ENCODE measurements around the gene RHBDF1. TPM values are rescaled to one million over a fixed set of nuclear protein-coding genes. Genes with fewer than 3 reads are reported as not detected.

RHBDF1 gene
- total RNA-seq, 1 donor from 2014 or later, result 55.5 TPM

GRCh38 chr16:62968-63391 is 9.5 kb downstream of the RHBDF1 start:
- Mint-ChIP-seq H3K27ac (ENCODE audit: unreplicated experiment) (no peak overlapping the region), H3K4me3 (ENCODE audit: unreplicated experiment) (no peak overlapping the region), H3K4me1 (ENCODE audit: low read depth, unreplicated experiment) (peaks cover 5% of the 10 kb centered on the region), H3K36me3 (ENCODE audit: low read depth, unreplicated experiment) (peaks cover 21% of the 10 kb centered on the region), H3K9me3 (ENCODE audit: unreplicated experiment) (no peaks in the 10 kb centered on the region), H3K27me3 (ENCODE audit: low read depth, unreplicated experiment) (no peaks in the 10 kb centered on the region)
- Histone ChIP-seq H3K4me1 (ENCODE audit: insufficient read depth, low read length) (no peaks in the 10 kb centered on the region), H3K27ac (ENCODE audit: low read depth, low read length) (no peak overlapping the region), H3K79me2 (ENCODE audit: insufficient read depth, low read length) (peaks cover 22% of the 10 kb centered on the region), H3K36me3 (ENCODE audit: insufficient read depth, low read length) (peaks cover 25% of the 10 kb centered on the region), H3K9ac (ENCODE audit: low read length) (no peak overlapping the region), H3K4me3 (ENCODE audit: insufficient read depth, low read depth, low read length) (no peak overlapping the region), H3K4me2 (ENCODE audit: low read length) (no peak overlapping the region), H2AFZ (ENCODE audit: low read depth, low read length) (no peak overlapping the region), H3K27me3 (ENCODE audit: insufficient read depth, low read length) (no peaks in the 10 kb centered on the region), H4K20me1 (ENCODE audit: insufficient read depth, low read length) (peaks cover 73% of the 10 kb centered on the region), H3K9me3 (ENCODE audit: insufficient read depth, low read depth, low read length) (no peaks in the 10 kb centered on the region)
- DNase-seq (ENCODE audit: low read depth) (no peak), FAIRE-seq (no peak)
- TF ChIP-seq CTCF (IDR thresholded peaks at IDR 0.05; ENCODE audit: insufficient read depth, low read depth, low read length) (no peak), EZH2 (IDR thresholded peaks at IDR 0.05; ENCODE audit: insufficient read depth, low read length) (no peak)

- Histone ChIP-seq H3K36me3 (ENCODE audit: insufficient read depth, low read length) (peaks cover 28% of the 10 kb centered on the region), H3K79me2 (ENCODE audit: insufficient read depth, low read length) (peaks cover 17% of the 10 kb centered on the region), H3K27ac (ENCODE audit: low read depth, low read length) (no peak overlapping the region), H4K20me1 (ENCODE audit: insufficient read depth, low read length) (peaks cover 73% of the 10 kb centered on the region), H3K27me3 (ENCODE audit: insufficient read depth, low read length) (no peaks in the 10 kb centered on the region), H3K9ac (ENCODE audit: low read length) (no peak overlapping the region), H3K4me3 (ENCODE audit: insufficient read depth, low read depth, low read length) (no peak overlapping the region), H3K4me1 (ENCODE audit: insufficient read depth, low read length) (no peaks in the 10 kb centered on the region), H3K9me3 (ENCODE audit: insufficient read depth, low read depth, low read length) (no peaks in the 10 kb centered on the region), H2AFZ (ENCODE audit: low read depth, low read length) (no peak overlapping the region), H3K4me2 (ENCODE audit: low read length) (no peak overlapping the region)
- DNase-seq (ENCODE audit: low read depth) (no peak), FAIRE-seq (no peak)
- peaks cover 23% of the 10 kb centered on the region for H3K36me3 Mint-ChIP-seq (ENCODE audit: low read depth, unreplicated experiment)
- H3K27me3 Mint-ChIP-seq (ENCODE audit: low read depth, unreplicated experiment), result no peaks in the 10 kb centered on the region
- peaks cover 1% of the 10 kb centered on the region for H3K4me1 Mint-ChIP-seq (ENCODE audit: low read depth, unreplicated experiment)
- TF ChIP-seq CTCF (IDR thresholded peaks at IDR 0.05; ENCODE audit: insufficient read depth, low read depth, low read length) (no peak), EZH2 (IDR thresholded peaks at IDR 0.05; ENCODE audit: insufficient read depth, low read length) (no peak)
- no peak overlapping the region for H3K27ac Mint-ChIP-seq (ENCODE audit: unreplicated experiment)
- H3K4me3 Mint-ChIP-seq (ENCODE audit: unreplicated experiment), result no peak overlapping the region
- no peaks in the 10 kb centered on the region for H3K9me3 Mint-ChIP-seq (ENCODE audit: unreplicated experiment)
These were observed 10.0 kb downstream of the RHBDF1 start for GRCh38 chr16:62283-62967.

GRCh38 chr16:61879-62281 is 10.6 kb downstream of the RHBDF1 start:
- no peaks in the 10 kb centered on the region for H3K9me3 Mint-ChIP-seq (ENCODE audit: unreplicated experiment)
- Histone ChIP-seq H3K4me1 (ENCODE audit: insufficient read depth, low read length) (no peaks in the 10 kb centered on the region), H3K79me2 (ENCODE audit: insufficient read depth, low read length) (peaks cover 11% of the 10 kb centered on the region), H3K9ac (ENCODE audit: low read length) (no peak overlapping the region), H3K36me3 (ENCODE audit: insufficient read depth, low read length) (peaks cover 34% of the 10 kb centered on the region), H4K20me1 (ENCODE audit: insufficient read depth, low read length) (peaks cover 72% of the 10 kb centered on the region), H3K27me3 (ENCODE audit: insufficient read depth, low read length) (no peaks in the 10 kb centered on the region), H3K27ac (ENCODE audit: low read depth, low read length) (no peak overlapping the region), H3K4me3 (ENCODE audit: insufficient read depth, low read depth, low read length) (no peak overlapping the region), H3K4me2 (ENCODE audit: low read length) (no peak overlapping the region), H2AFZ (ENCODE audit: low read depth, low read length) (no peak overlapping the region), H3K9me3 (ENCODE audit: insufficient read depth, low read depth, low read length) (no peaks in the 10 kb centered on the region)
- no peak overlapping the region for H3K27ac Mint-ChIP-seq (ENCODE audit: unreplicated experiment)
- FAIRE-seq, result no peak
- H3K27me3 Mint-ChIP-seq (ENCODE audit: low read depth, unreplicated experiment), result no peaks in the 10 kb centered on the region
- TF ChIP-seq EZH2 (IDR thresholded peaks at IDR 0.05; ENCODE audit: insufficient read depth, low read length) (no peak), CTCF (IDR thresholded peaks at IDR 0.05; ENCODE audit: insufficient read depth, low read depth, low read length) (no peak)
- H3K4me1 Mint-ChIP-seq (ENCODE audit: low read depth, unreplicated experiment), result no peaks in the 10 kb centered on the region
- H3K4me3 Mint-ChIP-seq (ENCODE audit: unreplicated experiment), result no peak overlapping the region
- DNase-seq (ENCODE audit: low read depth), result no peak
- H3K36me3 Mint-ChIP-seq (ENCODE audit: low read depth, unreplicated experiment), result peaks cover 23% of the 10 kb centered on the region
